Germinal center (tissue), 1 donor: ENCODE measurements around the gene ORC3.
"Not testable (repeated sequence)": the region's sequence is repeated elsewhere in the genome, so short reads cannot be mapped to it uniquely, and the experiment has no call there.

Experiments used
- DNase-seq: peaks from one replicate; pipeline ENCODE4 v3.0.0; 2012; ENCODE audit warnings: mixed read lengths, low spot score

ORC3 gene

DNA sequence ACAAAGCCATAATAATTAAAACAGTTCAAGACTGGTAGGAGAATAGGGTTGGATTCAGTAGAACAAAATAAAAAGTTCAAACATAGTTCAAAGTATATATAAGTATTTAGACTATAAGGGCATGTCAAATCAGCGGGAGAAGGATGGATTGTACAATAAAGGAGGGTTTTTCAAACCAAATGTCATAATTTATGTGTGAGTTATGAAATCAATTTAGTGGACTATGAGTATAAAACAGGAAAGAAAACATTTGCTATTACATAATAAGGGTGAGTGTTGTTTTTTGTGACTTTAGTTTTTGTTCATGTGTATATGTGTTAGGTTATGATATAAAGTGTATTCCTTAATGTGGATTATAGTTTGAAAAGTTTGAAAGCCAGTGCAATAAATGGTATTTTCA is 10.6 kb downstream of the ORC3 start:
- no peak for DNase-seq

DNA sequence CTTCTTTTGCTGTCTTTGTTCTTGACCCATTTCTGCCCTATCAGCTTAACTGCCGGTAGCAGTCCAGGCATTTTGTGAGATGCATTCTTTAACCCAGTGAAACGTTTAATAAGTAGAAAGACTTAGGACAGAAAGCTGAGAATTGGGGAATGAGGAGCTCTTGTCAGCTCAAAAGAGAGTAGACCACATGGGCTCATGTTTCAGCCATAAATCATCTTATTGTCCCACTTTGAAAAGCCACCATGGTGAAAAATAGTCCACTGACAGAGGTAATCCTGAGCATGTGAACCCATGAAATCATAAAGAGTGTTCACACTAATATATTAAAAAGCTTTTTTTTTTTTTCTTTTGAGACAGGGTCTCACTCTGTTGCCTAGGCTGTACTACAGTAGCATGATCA is 16.3 kb downstream of the ORC3 start:
- DNase-seq: no peak

DNA sequence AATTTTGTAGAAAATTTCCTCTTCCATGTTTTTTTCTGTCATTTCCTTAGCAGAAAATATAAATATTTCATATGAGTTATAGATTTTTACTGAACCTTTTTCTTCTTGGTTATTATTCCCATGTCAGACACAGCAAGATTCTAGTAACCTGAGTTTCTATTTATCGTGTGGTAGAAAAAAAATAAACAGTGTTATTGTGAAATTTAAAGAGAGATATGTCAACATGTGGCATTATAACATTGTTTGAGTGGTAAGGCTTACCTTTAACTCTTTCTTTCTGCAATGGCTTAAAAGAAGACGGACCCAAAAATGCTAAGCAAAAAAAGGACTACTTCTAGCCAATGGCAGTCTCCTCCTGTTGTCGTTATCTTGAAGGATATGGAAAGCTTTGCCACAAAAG is 18.9 kb downstream of the ORC3 start:
- DNase-seq: no peak

DNA sequence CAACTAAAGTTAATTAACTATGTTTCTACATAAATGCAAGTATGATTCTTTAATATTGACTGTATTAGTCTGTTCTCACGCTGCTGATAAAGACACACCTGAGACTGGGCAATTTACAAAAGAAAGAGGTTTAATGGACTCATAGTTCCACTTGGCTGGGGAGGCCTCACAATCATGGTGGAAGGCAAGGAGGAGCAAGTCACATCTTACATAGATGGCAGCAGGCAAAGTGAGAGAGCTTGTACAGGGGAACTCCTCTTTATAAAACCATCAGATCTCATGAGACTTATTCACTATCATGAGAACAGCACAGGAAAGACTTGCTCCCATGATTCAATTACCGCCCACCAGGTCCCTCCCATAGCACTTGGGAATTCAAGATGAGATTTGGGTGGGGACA is 23.1 kb downstream of the ORC3 start:
- not testable (repeated sequence) for DNase-seq

DNA sequence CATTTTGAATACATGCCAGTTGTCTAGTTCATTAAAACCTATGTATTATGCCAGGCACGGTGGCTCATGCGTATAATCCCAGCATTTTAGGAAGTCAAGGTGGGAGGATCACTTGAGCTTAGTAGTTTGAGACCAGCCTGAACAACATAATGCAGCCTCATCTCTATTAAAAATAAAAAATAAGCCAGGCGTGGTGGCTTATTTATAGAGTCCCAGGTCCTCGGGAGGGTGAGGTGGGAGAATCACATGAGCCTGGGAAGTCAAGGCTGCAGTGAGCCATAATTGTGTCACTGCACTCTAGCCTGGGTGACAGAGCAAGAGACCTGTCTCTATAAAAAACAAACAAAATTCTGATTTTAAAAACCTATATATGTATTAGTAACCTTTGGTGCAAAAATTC is 27.5 kb downstream of the ORC3 start:
- DNase-seq: no peak

DNA sequence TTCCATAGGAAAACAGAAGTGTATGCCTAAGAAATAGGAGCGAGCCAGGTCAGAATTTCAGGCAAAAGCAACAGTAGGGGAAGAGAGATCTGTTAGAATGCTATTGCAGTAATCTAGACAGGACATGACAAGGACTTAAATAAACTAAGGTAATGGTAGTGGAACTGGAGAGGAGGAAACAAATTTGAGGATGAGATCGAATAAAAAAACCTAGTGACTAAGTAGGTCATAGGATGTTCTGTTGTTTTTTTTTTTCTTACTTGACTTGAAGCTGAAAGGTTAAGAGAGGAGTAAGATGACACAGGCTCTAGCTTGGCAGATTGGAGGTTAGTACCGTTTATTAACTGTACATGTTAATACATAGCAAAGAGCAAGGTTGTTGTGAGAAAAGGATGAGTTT is 28.6 kb downstream of the ORC3 start:
- DNase-seq: no peak

DNA sequence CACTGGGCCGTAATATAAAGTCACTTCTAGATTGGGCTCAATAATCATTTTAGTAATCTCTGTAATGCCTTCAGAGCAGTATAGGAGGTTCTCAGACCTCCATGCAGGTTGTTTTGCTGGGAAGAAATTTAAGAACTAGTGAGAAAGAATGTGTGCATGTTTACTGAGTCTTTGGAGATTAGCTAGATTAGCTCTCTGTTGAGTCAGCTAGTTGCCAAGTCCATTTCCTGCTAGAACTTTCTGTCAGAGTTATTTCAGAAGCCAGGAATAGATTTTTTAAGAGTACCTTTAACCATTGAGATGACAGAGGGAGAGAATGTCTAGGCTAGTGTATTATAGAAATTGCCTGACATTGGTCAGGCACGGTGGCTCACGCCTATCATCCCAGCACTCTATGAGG is 33.3 kb downstream of the ORC3 start:
- no peak for DNase-seq

DNA sequence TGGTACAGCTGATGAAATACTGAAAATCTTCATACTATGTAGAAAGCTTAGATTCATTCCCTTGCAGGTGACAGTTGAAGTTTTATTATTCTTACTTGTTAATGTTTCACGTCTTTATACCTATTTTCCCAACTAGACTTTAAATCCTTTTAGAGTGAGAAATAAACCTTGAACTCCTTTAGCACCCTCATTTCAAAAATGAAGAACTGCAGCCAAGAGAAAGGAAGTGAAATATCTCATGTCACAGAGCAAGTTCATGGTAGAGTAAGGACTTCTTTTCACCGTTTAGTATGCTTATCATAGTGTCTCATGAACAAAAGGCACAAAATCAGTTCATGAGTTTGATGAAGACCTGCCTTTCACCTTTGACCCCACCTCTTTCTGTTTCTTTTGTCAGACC is 38.5 kb downstream of the ORC3 start:
- no peak for DNase-seq

DNA sequence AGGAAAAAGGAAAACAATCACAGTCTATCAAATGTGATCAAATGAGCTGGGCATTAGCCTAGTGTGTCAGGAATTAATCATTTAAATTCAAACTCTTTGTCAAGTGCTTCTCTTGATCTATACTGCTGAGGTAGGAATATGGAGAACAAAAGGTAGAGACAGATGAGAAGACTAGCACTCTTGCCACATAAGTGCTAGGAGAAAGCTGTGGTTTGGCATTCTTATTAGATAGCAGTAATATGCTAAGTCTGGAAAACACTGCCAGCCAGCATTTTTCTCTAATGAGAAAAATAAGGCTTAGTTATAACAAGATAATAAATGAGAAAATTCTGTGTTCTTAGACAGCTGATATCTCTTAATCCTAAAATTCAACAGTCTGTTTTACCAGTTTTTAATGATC is 38.9 kb downstream of the ORC3 start:
- no peak for DNase-seq

DNA sequence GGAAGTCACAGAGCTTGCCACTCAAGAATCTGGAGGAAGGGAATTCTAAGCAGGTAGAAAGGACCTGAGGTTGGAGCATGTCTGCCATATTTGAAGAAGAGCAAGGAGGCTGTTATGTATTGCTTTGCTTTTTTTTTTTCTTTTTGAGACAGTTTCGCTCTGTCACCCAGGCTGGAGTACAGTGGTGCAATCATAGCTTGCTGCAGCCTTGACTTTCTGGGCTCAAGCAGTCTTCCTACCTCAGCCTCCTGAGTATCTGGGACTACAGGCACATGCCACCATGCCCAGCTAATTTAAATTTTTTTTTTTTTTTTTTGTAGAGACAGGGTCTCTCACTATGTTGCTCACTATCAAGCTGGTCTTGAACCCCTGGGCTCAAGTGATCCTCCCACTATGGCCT is 40.8 kb downstream of the ORC3 start:
- no peak for DNase-seq

DNA sequence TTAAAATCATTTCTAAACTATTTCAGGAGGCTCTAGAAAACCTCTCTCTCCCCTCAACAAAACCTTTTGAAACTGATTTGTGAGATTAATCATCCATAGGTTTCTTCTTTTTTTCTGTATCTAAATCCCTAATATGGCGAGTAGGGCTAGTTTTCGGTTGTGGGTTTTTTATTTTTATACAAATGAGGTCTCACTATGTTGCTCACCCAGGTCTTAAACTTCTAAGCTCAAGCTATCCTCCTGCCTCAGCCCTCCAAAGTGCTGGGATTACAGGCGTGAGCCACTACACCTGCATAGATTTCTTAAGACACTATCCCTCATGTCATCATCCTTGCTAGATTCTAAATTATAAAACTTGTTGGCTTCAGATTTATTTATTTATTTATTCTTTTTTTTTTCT is 43.9 kb downstream of the ORC3 start:
- DNase-seq: no peak

DNA sequence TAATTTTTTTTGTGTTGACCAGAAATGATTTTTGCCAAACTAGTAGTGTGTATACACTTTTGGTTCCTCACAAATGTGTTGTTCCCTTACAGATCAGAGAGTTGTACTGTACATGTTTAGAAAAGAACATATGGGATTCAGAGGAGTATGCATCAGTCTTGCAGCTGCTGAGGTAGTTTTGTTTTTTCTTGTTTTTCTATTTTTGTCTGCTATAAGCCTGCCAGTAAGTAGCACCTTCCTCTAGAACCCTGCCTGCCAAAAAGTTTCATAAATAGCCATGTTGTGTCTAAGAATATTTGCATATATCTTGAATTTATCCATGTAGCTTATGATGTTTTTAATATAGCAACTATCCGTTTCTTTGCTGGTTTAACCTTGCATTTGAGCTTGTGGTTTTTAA is 46.4 kb downstream of the ORC3 start:
- DNase-seq: no peak

DNA sequence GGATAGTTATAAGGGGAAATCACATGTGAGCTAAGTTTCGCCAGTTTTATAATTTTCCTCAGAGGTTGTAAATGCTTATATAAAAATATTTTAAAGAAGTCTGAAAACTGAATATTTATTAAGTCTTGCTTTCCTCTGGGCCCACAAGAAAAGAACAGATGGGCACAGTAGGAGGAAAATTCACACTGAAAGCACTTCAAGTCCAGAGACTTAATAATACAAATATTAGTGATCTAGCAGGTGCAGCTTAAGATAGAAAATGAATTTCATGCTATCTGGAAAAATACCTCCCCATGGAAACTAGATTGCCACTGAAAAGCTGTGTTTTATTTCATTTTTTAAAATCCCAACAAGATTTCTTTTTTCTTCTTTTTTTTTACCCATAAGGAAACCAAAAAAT is 47.2 kb downstream of the ORC3 start:
- DNase-seq: no peak

DNA sequence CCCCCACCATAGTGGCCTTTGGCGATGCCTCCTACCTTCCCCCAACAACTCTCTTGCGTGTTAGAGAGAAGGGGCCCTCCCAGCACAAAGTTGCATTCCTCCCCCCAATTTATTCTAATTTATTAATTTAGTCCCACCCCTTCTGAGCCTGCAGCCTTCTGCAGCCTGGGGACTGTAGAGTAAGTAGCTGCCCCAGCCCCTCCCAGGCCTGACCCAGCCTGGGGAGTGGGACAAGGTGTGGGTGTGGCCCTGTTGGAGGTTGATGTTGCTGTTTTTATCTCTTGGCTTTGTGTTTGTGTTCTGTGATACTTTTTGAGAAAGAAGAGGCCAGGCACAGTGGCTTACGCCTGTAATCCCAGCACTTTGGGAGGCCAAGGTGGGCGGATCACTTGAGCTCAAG is 49.4 kb downstream of the ORC3 start:
- no peak for DNase-seq

DNA sequence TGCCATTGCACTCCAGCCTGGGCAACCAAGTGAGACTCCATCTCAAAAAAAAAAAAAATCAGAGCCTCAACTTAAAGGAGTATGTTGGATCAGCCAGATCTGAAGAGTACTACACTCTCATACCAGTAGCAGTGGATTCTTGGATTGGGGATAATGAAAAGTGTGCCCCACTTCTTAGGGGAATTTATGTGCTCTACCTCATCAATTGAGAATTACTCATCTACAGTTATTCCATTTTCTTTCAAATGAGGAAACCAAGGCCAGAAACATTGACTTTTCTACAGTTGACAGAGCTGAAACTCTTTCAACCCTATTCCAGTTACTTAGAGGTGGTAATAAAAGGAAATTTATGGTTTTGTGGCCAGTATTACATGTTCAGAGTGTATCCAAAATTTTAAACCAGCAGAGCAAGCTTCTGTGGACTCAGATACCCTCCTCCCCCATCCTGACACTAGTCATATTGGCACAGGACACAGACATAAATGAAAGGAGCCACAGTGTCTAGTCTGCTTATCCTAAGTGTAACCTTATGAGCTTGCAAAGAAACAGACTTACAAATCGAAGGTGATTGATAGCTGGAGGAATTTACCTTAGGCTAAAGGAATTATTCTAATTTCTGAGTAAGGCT is 51.2 kb downstream of the ORC3 start:
- DNase-seq: no peak

DNA sequence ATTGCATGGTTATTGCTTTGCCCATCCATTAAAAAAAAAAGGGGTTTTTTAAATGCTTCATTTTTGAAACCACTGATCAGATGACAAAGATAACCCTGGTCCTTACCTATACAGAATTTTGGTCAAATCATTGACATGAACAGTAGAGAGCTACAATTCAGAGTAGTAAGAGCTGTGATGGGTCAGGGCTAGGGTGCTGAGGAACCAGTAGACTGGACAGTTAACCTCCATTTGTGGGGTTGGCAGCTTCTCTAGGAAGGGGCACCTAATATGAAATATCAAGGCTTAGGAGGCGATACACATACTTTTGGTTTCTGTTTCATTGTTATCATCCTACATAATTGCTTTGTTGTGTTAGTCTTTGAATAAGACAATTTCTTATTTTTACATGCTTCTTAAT is 55.1 kb downstream of the ORC3 start:
- DNase-seq: no peak

DNA sequence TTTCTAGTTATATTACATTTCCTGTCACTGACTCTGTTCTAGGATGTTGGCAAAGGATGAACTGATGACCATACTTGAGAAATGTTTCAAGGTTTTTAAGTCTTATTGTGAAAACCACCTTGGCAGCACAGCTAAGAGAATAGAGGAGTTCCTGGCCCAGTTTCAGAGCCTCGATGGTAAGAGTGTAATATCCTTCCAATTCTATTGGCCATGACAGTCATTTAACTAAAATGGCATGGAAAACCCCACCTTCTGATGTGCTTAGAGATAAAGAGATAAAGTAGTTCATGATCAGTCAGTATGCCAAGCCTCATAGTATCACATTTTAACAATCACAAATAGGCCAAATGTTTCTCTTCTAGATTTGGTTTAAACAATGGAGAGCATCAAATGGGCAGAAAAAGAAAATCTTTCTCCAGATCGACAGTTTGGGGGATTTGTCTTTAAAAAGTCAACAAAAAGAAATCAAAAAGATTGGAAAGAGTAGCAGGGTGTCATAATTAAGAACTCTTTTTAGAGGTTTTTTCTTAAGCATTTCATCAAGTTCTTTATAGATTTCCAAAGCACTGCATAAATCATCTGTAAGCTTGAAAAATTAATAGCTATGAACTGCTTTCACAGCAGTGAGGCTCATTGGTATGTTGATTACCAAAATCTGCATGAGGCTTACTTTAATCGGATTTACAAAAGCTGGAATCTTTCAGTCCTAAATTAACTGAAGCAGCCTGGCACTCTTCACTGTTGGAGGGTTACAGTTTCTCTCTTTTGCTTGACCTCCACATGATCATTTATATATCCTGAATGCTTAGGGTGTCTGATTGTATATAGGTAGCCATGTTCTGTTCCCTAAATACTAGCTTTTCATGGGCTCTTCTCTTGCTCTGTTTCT is 63.4 kb downstream of the ORC3 start:
- DNase-seq: no peak

DNA sequence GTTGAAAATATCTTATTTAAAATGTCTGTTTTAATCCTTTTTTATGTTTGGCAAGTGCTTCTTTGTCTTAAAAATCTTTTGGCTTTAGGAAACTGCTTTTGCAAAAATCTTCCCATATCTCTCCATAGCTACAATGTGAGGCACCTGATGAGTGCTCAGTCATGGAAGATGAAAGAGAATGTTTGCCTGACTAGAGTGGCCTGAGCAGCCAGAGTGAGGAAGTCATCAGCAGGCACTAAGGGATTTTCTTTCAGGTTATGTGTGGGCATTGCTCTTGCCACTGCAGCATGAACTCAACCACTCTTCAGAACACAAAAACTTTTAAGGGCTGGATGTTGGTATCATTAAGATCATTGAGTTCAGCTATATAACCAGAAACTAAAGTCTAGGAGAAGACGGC is 64.2 kb downstream of the ORC3 start:
- DNase-seq: no peak

DNA sequence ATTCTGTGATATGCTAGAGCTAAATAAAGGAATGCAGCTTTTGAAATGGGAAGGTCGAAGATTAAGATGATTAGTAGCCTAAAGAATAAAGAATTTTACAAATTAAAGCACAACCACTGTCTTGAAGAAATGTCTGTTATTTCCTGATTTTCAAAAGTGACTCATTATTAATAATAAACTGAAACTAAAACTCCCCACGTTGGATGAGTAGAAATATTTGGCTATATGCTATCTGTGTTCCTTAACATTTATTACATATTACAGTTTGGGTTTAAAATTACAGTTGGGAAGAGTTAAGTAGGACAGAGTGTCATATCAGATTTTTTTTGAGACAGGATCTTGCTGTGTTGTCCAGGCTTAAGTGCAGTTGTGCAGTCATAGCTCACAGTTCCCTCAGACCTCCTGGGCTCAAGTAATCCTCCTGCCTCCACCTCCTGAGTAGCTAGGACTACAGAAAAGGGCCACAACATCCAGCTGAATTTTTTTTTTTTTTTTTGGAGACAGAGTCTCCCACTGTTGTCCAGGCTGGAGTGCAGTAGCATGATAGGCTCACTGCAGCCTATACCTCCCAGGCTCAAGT is 65.0 kb downstream of the ORC3 start:
- DNase-seq: no peak

DNA sequence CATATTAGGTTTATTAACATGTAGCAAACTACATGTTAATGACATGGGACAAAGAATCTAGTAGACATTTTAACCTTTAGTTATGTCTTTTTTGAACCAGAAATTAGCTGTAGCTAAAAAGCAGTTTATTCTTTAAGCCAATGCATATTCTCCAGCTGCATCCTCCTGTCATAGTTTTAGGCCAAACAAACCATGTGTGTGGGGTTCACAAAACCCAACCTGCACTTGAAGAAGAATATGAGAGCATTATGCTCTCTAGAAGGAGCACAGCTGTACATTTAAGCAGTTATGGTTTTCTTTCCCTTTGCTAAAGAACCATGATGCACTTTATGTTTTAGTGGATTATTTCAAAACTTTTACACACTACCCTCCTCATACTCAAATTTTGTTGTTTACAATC is 65.9 kb downstream of the ORC3 start:
- no peak for DNase-seq

DNA sequence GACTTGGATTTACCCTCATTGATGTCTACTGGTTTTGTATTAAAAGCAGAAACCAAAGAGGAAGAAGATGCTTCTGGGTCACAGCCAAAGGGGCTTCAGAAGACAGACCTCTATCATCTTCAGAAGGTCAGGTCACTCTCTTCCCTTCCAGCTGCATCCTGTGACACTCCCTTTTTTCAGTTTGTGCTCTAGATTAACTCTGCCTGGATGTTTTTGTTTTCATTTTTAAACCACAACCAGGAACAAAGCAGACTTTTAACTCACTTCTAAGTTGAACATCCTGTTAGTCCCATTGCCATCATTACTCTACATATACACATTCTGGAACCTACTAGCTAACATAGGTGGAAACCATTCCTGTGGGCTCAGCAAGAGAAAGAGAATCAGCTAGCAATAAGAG is 66.9 kb downstream of the ORC3 start:
- DNase-seq: no peak

DNA sequence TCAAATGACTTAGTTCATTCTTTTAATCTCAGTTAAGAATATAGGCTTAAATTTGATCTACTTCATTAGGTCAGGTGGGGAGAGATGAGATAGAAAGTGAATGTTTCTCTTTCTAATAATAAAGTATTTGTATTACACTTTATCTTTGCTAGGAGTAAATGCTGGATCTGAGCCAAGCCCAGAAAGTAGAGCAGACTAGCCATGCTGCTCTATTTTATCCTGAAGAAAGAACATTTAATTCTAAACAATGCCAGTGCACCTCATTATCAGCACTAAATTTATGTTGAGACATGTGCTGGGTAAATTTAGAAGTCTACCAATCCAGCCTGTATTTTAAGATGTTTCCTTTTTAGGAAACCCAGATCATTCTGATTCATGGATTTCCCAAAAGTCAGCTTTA is 68.6 kb downstream of the ORC3 start:
- DNase-seq: no peak

DNA sequence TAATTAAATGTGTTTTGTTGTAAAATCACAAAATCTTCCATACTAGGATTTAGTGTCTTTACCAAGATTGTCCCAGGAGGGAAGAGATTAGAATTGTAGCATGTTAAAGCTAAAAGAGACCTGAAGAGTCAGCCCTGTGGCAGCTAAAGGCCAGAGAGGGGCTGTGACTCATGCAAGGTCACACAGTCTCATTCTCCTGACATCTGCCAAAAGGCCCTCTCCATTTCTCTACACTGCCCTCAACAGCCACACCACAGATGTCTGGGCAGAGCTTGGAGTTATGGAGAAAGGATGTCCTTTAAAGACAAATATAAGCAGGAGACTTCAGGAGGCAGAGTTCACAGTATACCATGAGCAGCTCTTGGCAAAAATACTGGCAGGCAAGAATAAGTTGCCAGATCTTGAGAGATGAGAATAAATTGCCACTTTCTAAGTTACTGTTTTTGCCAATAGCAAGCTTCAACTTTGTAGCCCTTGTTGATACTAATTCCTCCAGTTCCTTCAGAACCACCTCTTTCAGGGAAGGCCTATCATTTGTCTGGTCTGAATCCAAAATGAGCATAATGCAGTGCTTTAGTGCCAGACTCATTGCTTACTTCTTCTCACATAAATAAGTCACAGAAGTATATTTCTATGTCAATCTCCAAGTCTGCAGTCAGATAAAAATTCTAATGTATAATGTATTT is 70.4 kb downstream of the ORC3 start:
- no peak for DNase-seq
